SU-DHL-6 (cell line): ENCODE data around the gene LRRC55.

Experiments
- H2AFZ ChIP-seq: fragments of 200-600 bp; sonication (generic); 2 replicates; pipeline ENCODE4 v1.6.1; 2014; ENCODE audit warnings: low read depth, mild to moderate bottlenecking, moderate library complexity, mixed read lengths, antibody characterized with exemption, low read length; ENCODE audit not compliant: severe bottlenecking
- H3F3A ChIP-seq: fragments of 200-600 bp; shearing (Covaris generic); 2 replicates; pipeline ENCODE4 v1.6.0; 2016; ENCODE audit warnings: antibody characterized with exemption, mild to moderate bottlenecking; ENCODE audit not compliant: insufficient read depth
- H3K27ac ChIP-seq: fragments of 200-600 bp; sonication (generic); 2 replicates; pipeline ENCODE4 v1.5.1; 2016; ENCODE audit warnings: low read depth, mild to moderate bottlenecking, low read length, moderate library complexity, mixed read lengths
- H3K27me3 ChIP-seq: fragments of 200-600 bp; sonication (generic), shearing (Covaris generic); 2 replicates; pipeline ENCODE4 v1.6.0; 2014; ENCODE audit warnings: mild to moderate bottlenecking, low read length
- H3K36me3 ChIP-seq: fragments of 200-600 bp; sonication (generic); 2 replicates; pipeline ENCODE4 v1.6.1; 2014; ENCODE audit warnings: mild to moderate bottlenecking, low read length, mixed read lengths
- H3K4me2 ChIP-seq: fragments of 300-600, 200-600 bp; shearing (Covaris generic), sonication (generic); 2 replicates; pipeline ENCODE4 v1.6.0; 2014; ENCODE audit warnings: low read length, low read depth, mild to moderate bottlenecking; ENCODE audit not compliant: poor library complexity, severe bottlenecking
- H3K4me3 ChIP-seq: fragments of 200-600 bp; sonication (generic); 2 replicates; pipeline ENCODE4 v1.5.1; 2014; ENCODE audit warnings: antibody characterized with exemption, low read length, mild to moderate bottlenecking, mixed read lengths; ENCODE audit not compliant: insufficient read depth, poor library complexity, severe bottlenecking
- H3K79me2 ChIP-seq: fragments of 200-600 bp; sonication (generic); 2 replicates; pipeline ENCODE4 v1.6.1; 2014; ENCODE audit warnings: mild to moderate bottlenecking, low read length, moderate library complexity; ENCODE audit not compliant: insufficient read depth
- H3K9ac ChIP-seq: fragments of 200-600 bp; sonication (generic); 2 replicates; pipeline ENCODE4 v1.7.0; 2014; ENCODE audit warnings: mild to moderate bottlenecking, low read length
- H3K9me2 ChIP-seq: fragments of 200-600 bp; sonication (generic); replicated peaks from 2 replicates; pipeline ENCODE4 v1.6.1; 2014; ENCODE audit warnings: low read length; ENCODE audit not compliant: insufficient read depth
- H3K9me3 ChIP-seq: fragments of 200-600 bp; sonication (generic); 2 replicates; pipeline ENCODE4 v1.6.1; 2014; ENCODE audit warnings: low read length, mixed read lengths; ENCODE audit not compliant: insufficient read depth
- H4K20me1 ChIP-seq: fragments of 200-600 bp; sonication (generic); 2 replicates; pipeline ENCODE4 v1.6.1; 2014; ENCODE audit warnings: low read depth, mild to moderate bottlenecking, antibody characterized with exemption, low read length, moderate library complexity, mixed read lengths
- EZH2phosphoT487 ChIP-seq: fragments of 200-600 bp; sonication (generic), shearing (Covaris generic); conservative IDR thresholded peaks from 2 replicates; pipeline ENCODE4 v1.6.1; 2018; ENCODE audit warnings: mild to moderate bottlenecking, antibody characterized with exemption, low read length, moderate library complexity, mixed read lengths
- TF ChIP-seq, protein P1 (sequence below): fragments of 200-600 bp; sonication (generic); IDR thresholded peaks from one replicate; pipeline ENCODE4 v1.5.1; 2017; ENCODE audit warnings: antibody characterized with exemption, mild to moderate bottlenecking, low read length, moderate library complexity; ENCODE audit not compliant: insufficient read depth, poor library complexity, severe bottlenecking

LRRC55 gene

GRCh38 chr11:57192316-57192715 is 10.6 kb downstream of the LRRC55 start:
- no peaks in the 10 kb centered on the region for H3K36me3 ChIP-seq
- no peak overlapping the region for H3K4me3 ChIP-seq
- no peaks in the 10 kb centered on the region for H3K9me3 ChIP-seq
- H3K9me2 ChIP-seq, result no peaks in the 10 kb centered on the region
- no peaks in the 10 kb centered on the region for H3F3A ChIP-seq
- H3K27ac ChIP-seq, result no peak overlapping the region
- no peak overlapping the region for H3K9ac ChIP-seq
- no peaks in the 10 kb centered on the region for H3K27me3 ChIP-seq
- H3K79me2 ChIP-seq, result no peaks in the 10 kb centered on the region
- TF ChIP-seq, protein P1, sequence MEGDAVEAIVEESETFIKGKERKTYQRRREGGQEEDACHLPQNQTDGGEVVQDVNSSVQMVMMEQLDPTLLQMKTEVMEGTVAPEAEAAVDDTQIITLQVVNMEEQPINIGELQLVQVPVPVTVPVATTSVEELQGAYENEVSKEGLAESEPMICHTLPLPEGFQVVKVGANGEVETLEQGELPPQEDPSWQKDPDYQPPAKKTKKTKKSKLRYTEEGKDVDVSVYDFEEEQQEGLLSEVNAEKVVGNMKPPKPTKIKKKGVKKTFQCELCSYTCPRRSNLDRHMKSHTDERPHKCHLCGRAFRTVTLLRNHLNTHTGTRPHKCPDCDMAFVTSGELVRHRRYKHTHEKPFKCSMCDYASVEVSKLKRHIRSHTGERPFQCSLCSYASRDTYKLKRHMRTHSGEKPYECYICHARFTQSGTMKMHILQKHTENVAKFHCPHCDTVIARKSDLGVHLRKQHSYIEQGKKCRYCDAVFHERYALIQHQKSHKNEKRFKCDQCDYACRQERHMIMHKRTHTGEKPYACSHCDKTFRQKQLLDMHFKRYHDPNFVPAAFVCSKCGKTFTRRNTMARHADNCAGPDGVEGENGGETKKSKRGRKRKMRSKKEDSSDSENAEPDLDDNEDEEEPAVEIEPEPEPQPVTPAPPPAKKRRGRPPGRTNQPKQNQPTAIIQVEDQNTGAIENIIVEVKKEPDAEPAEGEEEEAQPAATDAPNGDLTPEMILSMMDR, result no peak
- no peak for TF ChIP-seq EZH2phosphoT487
- no peak overlapping the region for H2AFZ ChIP-seq
- no peak overlapping the region for H3K4me2 ChIP-seq
- H4K20me1 ChIP-seq, result no peaks in the 10 kb centered on the region

DNA sequence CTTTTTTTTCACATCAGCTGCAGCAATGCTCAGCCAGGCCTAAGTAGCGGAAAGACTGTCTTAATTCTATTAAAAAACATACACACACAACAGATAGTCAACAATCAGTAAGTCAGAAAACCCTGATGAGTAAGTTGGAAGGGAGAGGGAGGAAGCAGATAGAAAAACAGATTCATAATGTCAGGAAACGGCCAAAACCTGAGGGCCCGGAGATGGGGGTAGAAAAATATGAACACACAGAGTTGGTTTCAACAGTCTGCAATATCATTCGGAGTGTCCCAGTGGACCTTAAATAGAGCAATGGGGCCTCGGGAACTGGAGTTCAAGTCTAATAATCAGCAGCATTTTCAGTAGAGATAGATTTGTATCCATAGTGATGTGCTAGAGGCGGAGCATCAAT is 14.8 kb downstream of the LRRC55 start:
- H3K27me3 ChIP-seq, result no peaks in the 10 kb centered on the region
- H3K79me2 ChIP-seq, result no peaks in the 10 kb centered on the region
- TF ChIP-seq, protein P1, result no peak
- no peak for TF ChIP-seq EZH2phosphoT487
- H3K36me3 ChIP-seq, result no peaks in the 10 kb centered on the region
- no peak overlapping the region for H3K4me3 ChIP-seq
- no peaks in the 10 kb centered on the region for H3F3A ChIP-seq
- no peak overlapping the region for H2AFZ ChIP-seq
- no peaks in the 10 kb centered on the region for H3K9me2 ChIP-seq
- H3K9me3 ChIP-seq, result no peaks in the 10 kb centered on the region
- H3K4me2 ChIP-seq, result no peak overlapping the region
- H3K9ac ChIP-seq, result no peak overlapping the region
- no peak overlapping the region for H3K27ac ChIP-seq
- H4K20me1 ChIP-seq, result no peaks in the 10 kb centered on the region

- H3K27me3 ChIP-seq, result no peaks in the 10 kb centered on the region
Observed at GRCh38 chr11:57197762-57198161, 16.0 kb downstream of the LRRC55 start.

More at GRCh38 chr11:57197762-57198161, 16.0 kb downstream of the LRRC55 start:
- no peak for TF ChIP-seq EZH2phosphoT487
- TF ChIP-seq, protein P1, result no peak
- Histone ChIP-seq H3F3A (no peaks in the 10 kb centered on the region), H3K27ac (no peak overlapping the region), H3K36me3 (no peaks in the 10 kb centered on the region), H3K4me3 (no peak overlapping the region), H3K9me2 (no peaks in the 10 kb centered on the region), H3K79me2 (no peaks in the 10 kb centered on the region), H3K4me2 (no peak overlapping the region), H4K20me1 (no peaks in the 10 kb centered on the region), H2AFZ (no peak overlapping the region), H3K9me3 (no peaks in the 10 kb centered on the region), H3K9ac (no peak overlapping the region)
